ENCODE data around the gene DNAJA4.

DNA sequence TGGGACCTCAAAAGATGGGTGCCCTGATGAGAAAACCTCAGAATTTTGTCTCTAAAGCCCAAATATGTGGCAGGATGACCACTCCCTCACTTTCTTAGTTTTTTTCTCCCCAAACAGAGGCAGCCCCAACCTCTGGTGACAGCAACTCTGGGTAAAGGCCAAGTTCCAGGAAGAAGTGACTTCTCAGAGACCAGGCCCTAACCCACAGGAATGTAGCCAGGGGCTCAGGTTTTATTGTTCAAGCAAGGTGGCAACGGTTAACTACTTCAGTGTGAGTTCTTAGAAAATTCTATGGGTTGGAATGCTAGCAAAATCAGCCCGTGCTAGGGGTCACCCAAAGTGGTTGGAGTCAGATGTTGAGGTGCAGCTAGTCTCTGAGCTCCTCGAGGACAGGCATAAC is 5.1 kb upstream of the DNAJA4 start:
- TF ChIP-seq, protein P1, sequence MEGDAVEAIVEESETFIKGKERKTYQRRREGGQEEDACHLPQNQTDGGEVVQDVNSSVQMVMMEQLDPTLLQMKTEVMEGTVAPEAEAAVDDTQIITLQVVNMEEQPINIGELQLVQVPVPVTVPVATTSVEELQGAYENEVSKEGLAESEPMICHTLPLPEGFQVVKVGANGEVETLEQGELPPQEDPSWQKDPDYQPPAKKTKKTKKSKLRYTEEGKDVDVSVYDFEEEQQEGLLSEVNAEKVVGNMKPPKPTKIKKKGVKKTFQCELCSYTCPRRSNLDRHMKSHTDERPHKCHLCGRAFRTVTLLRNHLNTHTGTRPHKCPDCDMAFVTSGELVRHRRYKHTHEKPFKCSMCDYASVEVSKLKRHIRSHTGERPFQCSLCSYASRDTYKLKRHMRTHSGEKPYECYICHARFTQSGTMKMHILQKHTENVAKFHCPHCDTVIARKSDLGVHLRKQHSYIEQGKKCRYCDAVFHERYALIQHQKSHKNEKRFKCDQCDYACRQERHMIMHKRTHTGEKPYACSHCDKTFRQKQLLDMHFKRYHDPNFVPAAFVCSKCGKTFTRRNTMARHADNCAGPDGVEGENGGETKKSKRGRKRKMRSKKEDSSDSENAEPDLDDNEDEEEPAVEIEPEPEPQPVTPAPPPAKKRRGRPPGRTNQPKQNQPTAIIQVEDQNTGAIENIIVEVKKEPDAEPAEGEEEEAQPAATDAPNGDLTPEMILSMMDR (IDR thresholded peaks at IDR 0.05), result no peak
- TF ChIP-seq POLR2A (IDR thresholded peaks at IDR 0.05), result no peak
